HUES48 (cell line): ENCODE measurements around the gene DLG2.

Source experiments
- H3K27ac ChIP-seq: one replicate; pipeline ENCODE4 v1.7.0; 2013; ENCODE audit warnings: low read depth, low read length, inconsistent platforms
- H3K27me3 ChIP-seq: 2 replicates; pipeline ENCODE4 v1.6.1; 2013; ENCODE audit warnings: mild to moderate bottlenecking, low read length; ENCODE audit not compliant: control insufficient read depth, insufficient read depth
- H3K36me3 ChIP-seq: 2 replicates; pipeline ENCODE4 v1.6.1; 2013; ENCODE audit warnings: low read length; ENCODE audit not compliant: control insufficient read depth, insufficient read depth
- H3K4me1 ChIP-seq: 2 replicates; pipeline ENCODE4 v1.6.1; 2013; ENCODE audit warnings: mild to moderate bottlenecking, low read length; ENCODE audit not compliant: control insufficient read depth, insufficient read depth
- H3K4me3 ChIP-seq: 2 replicates; pipeline ENCODE4 v1.5.1; 2013; ENCODE audit warnings: mild to moderate bottlenecking, low read depth, low read length
- H3K9ac ChIP-seq: 2 replicates; pipeline ENCODE4 v1.6.1; 2013; ENCODE audit warnings: mild to moderate bottlenecking, low read depth, low read length, moderate library complexity
- H3K9me3 ChIP-seq: 2 replicates; pipeline ENCODE4 v1.6.1; 2013; ENCODE audit warnings: low read length; ENCODE audit not compliant: control insufficient read depth, insufficient read depth

Gene DLG2

GRCh38 chr11:84232511-84232910 is 1394.6 kb downstream of the DLG2 start:
- Histone ChIP-seq H3K27ac (no peak overlapping the region), H3K4me1 (peaks cover 14% of the 10 kb centered on the region), H3K9ac (no peak overlapping the region), H3K36me3 (no peaks in the 10 kb centered on the region), H3K4me3 (no peak overlapping the region), H3K27me3 (no peaks in the 10 kb centered on the region), H3K9me3 (no peaks in the 10 kb centered on the region)

- Histone ChIP-seq H3K4me1 (peaks cover 13% of the 10 kb centered on the region), H3K27ac (no peak overlapping the region), H3K27me3 (no peaks in the 10 kb centered on the region), H3K9me3 (no peaks in the 10 kb centered on the region), H3K36me3 (no peaks in the 10 kb centered on the region), H3K4me3 (no peak overlapping the region), H3K9ac (no peak overlapping the region)
Measured at GRCh38 chr11:84230402-84230801, 1396.7 kb downstream of the DLG2 start.

GRCh38 chr11:84227970-84228665 is 1399.0 kb downstream of the DLG2 start:
- Histone ChIP-seq H3K4me1 (no peaks in the 10 kb centered on the region), H3K27me3 (no peaks in the 10 kb centered on the region), H3K9ac (no peak overlapping the region), H3K9me3 (no peaks in the 10 kb centered on the region), H3K4me3 (no peak overlapping the region), H3K36me3 (no peaks in the 10 kb centered on the region), H3K27ac (no peak overlapping the region)

GRCh38 chr11:84224042-84224441 is 1403.1 kb downstream of the DLG2 start:
- Histone ChIP-seq H3K27me3 (no peaks in the 10 kb centered on the region), H3K4me1 (no peaks in the 10 kb centered on the region), H3K9me3 (no peaks in the 10 kb centered on the region), H3K36me3 (no peaks in the 10 kb centered on the region), H3K4me3 (no peak overlapping the region), H3K9ac (no peak overlapping the region), H3K27ac (no peak overlapping the region)

GRCh38 chr11:84218318-84218717 is 1408.8 kb downstream of the DLG2 start:
- Histone ChIP-seq H3K4me3 (no peak overlapping the region), H3K9ac (no peak overlapping the region), H3K36me3 (no peaks in the 10 kb centered on the region), H3K4me1 (no peaks in the 10 kb centered on the region), H3K9me3 (no peaks in the 10 kb centered on the region), H3K27me3 (no peaks in the 10 kb centered on the region), H3K27ac (no peak overlapping the region)

- Histone ChIP-seq H3K36me3 (no peaks in the 10 kb centered on the region), H3K27ac (no peak overlapping the region), H3K27me3 (no peaks in the 10 kb centered on the region), H3K4me1 (no peaks in the 10 kb centered on the region), H3K9me3 (no peaks in the 10 kb centered on the region), H3K9ac (no peak overlapping the region), H3K4me3 (no peak overlapping the region)
Measured at GRCh38 chr11:84215672-84216071, 1411.5 kb downstream of the DLG2 start.

- H3K4me1 ChIP-seq: no peaks in the 10 kb centered on the region
- H3K27me3 ChIP-seq: no peaks in the 10 kb centered on the region
- no peaks in the 10 kb centered on the region for H3K36me3 ChIP-seq
- no peak overlapping the region for H3K4me3 ChIP-seq
- no peak overlapping the region for H3K27ac ChIP-seq
- H3K9me3 ChIP-seq: no peaks in the 10 kb centered on the region
- no peak overlapping the region for H3K9ac ChIP-seq
Measured at GRCh38 chr11:84214557-84214956, 1412.6 kb downstream of the DLG2 start.

GRCh38 chr11:84212468-84213390 is 1414.4 kb downstream of the DLG2 start:
- Histone ChIP-seq H3K9me3 (no peaks in the 10 kb centered on the region), H3K9ac (no peak overlapping the region), H3K27me3 (no peaks in the 10 kb centered on the region), H3K4me1 (no peaks in the 10 kb centered on the region), H3K4me3 (no peak overlapping the region), H3K27ac (no peak overlapping the region), H3K36me3 (no peaks in the 10 kb centered on the region)

- Histone ChIP-seq H3K4me3 (no peak overlapping the region), H3K9me3 (no peaks in the 10 kb centered on the region), H3K27ac (no peak overlapping the region), H3K27me3 (no peaks in the 10 kb centered on the region), H3K9ac (no peak overlapping the region), H3K36me3 (no peaks in the 10 kb centered on the region), H3K4me1 (no peaks in the 10 kb centered on the region)
Measured at GRCh38 chr11:84211896-84212295, 1415.2 kb downstream of the DLG2 start.

GRCh38 chr11:84194696-84195095 is 1432.4 kb downstream of the DLG2 start:
- H3K4me1 ChIP-seq: 0 out of 2 replicates have a peak, but pooled peaks cover 4% of the 10 kb centered on the region
- H3K9me3 ChIP-seq: peaks cover 12% of the 10 kb centered on the region
- no peaks in the 10 kb centered on the region for H3K36me3 ChIP-seq
- H3K9ac ChIP-seq: no peak overlapping the region
- no peak overlapping the region for H3K4me3 ChIP-seq
- no peaks in the 10 kb centered on the region for H3K27me3 ChIP-seq
- no peak overlapping the region for H3K27ac ChIP-seq

GRCh38 chr11:84193706-84194105 is 1433.4 kb downstream of the DLG2 start:
- Histone ChIP-seq H3K4me1 (0 out of 2 replicates have a peak, but pooled peaks cover 4% of the 10 kb centered on the region), H3K9me3 (peaks cover 12% of the 10 kb centered on the region), H3K9ac (no peak overlapping the region), H3K4me3 (no peak overlapping the region), H3K27ac (no peak overlapping the region), H3K27me3 (no peaks in the 10 kb centered on the region), H3K36me3 (no peaks in the 10 kb centered on the region)
